Measurements from ENCODE around the gene RBFOX1.

DNA sequence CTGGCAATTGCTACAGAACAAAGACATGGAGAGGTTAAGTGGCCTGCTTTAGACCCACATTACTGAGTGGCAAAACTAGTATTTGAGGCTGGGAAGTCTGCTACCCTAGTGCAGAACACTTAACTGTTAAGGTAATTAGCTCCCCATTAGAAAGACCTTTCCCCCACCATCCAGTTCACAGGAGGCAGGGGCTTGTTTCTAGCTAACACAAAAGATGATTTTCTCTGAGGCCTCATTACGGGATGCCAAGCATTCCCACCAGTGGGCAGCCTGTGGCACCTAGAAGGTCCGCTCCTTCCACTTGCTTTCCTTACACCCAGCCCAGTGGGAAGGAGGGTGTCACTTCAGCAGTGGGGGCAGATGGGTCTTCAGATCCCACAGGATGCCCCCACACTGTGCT is 99.1 kb downstream of the RBFOX1 start:
- TF ChIP-seq, protein P1, sequence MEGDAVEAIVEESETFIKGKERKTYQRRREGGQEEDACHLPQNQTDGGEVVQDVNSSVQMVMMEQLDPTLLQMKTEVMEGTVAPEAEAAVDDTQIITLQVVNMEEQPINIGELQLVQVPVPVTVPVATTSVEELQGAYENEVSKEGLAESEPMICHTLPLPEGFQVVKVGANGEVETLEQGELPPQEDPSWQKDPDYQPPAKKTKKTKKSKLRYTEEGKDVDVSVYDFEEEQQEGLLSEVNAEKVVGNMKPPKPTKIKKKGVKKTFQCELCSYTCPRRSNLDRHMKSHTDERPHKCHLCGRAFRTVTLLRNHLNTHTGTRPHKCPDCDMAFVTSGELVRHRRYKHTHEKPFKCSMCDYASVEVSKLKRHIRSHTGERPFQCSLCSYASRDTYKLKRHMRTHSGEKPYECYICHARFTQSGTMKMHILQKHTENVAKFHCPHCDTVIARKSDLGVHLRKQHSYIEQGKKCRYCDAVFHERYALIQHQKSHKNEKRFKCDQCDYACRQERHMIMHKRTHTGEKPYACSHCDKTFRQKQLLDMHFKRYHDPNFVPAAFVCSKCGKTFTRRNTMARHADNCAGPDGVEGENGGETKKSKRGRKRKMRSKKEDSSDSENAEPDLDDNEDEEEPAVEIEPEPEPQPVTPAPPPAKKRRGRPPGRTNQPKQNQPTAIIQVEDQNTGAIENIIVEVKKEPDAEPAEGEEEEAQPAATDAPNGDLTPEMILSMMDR (IDR thresholded peaks at IDR 0.05), result no peak
- TF ChIP-seq POLR2A (IDR thresholded peaks at IDR 0.05) (no peak), EP300 (IDR thresholded peaks at IDR 0.05) (no peak)

All from ovary (tissue), 3 donors.